Epithelial cell of esophagus (primary cell): ENCODE measurements around the gene INAVA.
A peak's percentile ranks its signal among the peaks of the same experiment; 100 is the strongest.

Experiments
- DNase-seq: peaks from one replicate; pipeline ENCODE4 v3.0.0; 2010; ENCODE audit warnings: low read depth
- H3K4me3 ChIP-seq: 2 replicates; pipeline ENCODE4 v1.5.1; 2011; ENCODE audit warnings: mild to moderate bottlenecking, low read length, control low read depth
- CTCF ChIP-seq: IDR thresholded peaks from 2 replicates; pipeline ENCODE4 v1.5.1; 2011; ENCODE audit warnings: low read depth, mild to moderate bottlenecking, low read length, control low read depth, inconsistent platforms; ENCODE audit not compliant: insufficient read depth; ENCODE audit errors: missing control alignments

INAVA gene

GRCh38 chr1:200857804-200858203, 36.9 kb upstream of the INAVA start:
- TF ChIP-seq CTCF: no peak
- no peak for DNase-seq
- no peak overlapping the region for H3K4me3 ChIP-seq

- no peak for TF ChIP-seq CTCF
- no peak for DNase-seq
- no peak overlapping the region for H3K4me3 ChIP-seq
Measured at GRCh38 chr1:200861937-200862647, 32.6 kb upstream of the INAVA start.

- H3K4me3 ChIP-seq: no peak overlapping the region
- DNase-seq: no peak
- TF ChIP-seq CTCF: no peak
Measured at GRCh38 chr1:200862713-200863415, 31.8 kb upstream of the INAVA start.

GRCh38 chr1:200866116-200866515, 28.6 kb upstream of the INAVA start:
- TF ChIP-seq CTCF: no peak
- H3K4me3 ChIP-seq: no peak overlapping the region
- DNase-seq: no peak

- TF ChIP-seq CTCF: no peak
- DNase-seq: peak; percentile 33
- no peak overlapping the region for H3K4me3 ChIP-seq
Measured at GRCh38 chr1:200866521-200866920, 28.2 kb upstream of the INAVA start.

- H3K4me3 ChIP-seq: no peak overlapping the region
- DNase-seq: peak; percentile 41
- no peak for TF ChIP-seq CTCF
Measured at GRCh38 chr1:200867018-200867811, 27.5 kb upstream of the INAVA start.
